Measurements from ENCODE around the gene MYO15A. TPM values are rescaled to one million over a fixed set of nuclear protein-coding genes. Genes with fewer than 3 reads are reported as not detected.

The MYO15A gene
- total RNA-seq, 1 experiment from 2014 or later, result 2.8 TPM

GRCh38 chr17:18100616-18101015, 7.9 kb upstream of the MYO15A start (continued):
- TF ChIP-seq SRF (IDR thresholded peaks at IDR 0.05; ENCODE audit: low read depth), result no peak
- TF ChIP-seq ZBTB33 (IDR thresholded peaks at IDR 0.05; ENCODE audit: extremely low read depth, insufficient replicate concordance, low read length), result no peak
- no peak for TF ChIP-seq EZH2phosphoT487 (IDR thresholded peaks at IDR 0.05; ENCODE audit: borderline replicate concordance)

- Histone ChIP-seq H3K36me3 (ENCODE audit: control insufficient read depth in 1 of 2, insufficient read depth in 2 of 2, low read length in 2 of 2) (peaks cover 18 to 19% of the 10 kb centered on the region in 2 experiments; a peak in 3 of 4 replicates), H3K9me3 (ENCODE audit: control insufficient read depth in 1 of 2, insufficient read depth in 1 of 2, low read depth in 1 of 2, low read length in 2 of 2) (no peaks in the 10 kb centered on the region), H3K9ac (ENCODE audit: low read length) (no peak overlapping the region), H3K4me3 (replicated peaks in 1 of 2; ENCODE audit: low read depth in 1 of 2, low read length in 2 of 2) (no peak overlapping the region), H3K27me3 (ENCODE audit: insufficient read depth, low read length) (no peaks in the 10 kb centered on the region), H3K4me1 (ENCODE audit: control insufficient read depth in 1 of 2, insufficient read depth in 2 of 2, low read length in 2 of 2) (no peaks in the 10 kb centered on the region), H3K4me2 (ENCODE audit: low read length) (no peak overlapping the region), H3K27ac (ENCODE audit: low read depth, low read length) (no peak overlapping the region), H2AFZ (ENCODE audit: low read depth, low read length, poor library complexity, severe bottlenecking) (no peak overlapping the region), H3K79me2 (ENCODE audit: insufficient read depth, low read length) (no peaks in the 10 kb centered on the region), H4K20me1 (ENCODE audit: insufficient read depth) (no peaks in the 10 kb centered on the region), H3K9me2 (ENCODE audit: insufficient read depth) (no peaks in the 10 kb centered on the region)
- BruUV-seq (replicated peaks), result no TSS peak
- ATAC-seq, result no peak
- intact Hi-C loops (cut with micrococcal nuclease), result no loop called here
- POLR2A ChIA-PET, result no interaction called here
- no peak for DNase-seq (ENCODE audit: low read depth, low spot score)
- CTCF ChIA-PET, result no interaction called here
- RAD21 ChIA-PET (ENCODE audit: low non-redundant PET in 1 of 2, low total read pairs in 2 of 2, uncharacterized antibody in 2 of 2, unreplicated experiment in 2 of 2), result no interaction called here
- TF ChIP-seq ELF1 (IDR thresholded peaks at IDR 0.05; ENCODE audit: borderline replicate concordance, low read depth) (no peak), REST (IDR thresholded peaks at IDR 0.05; ENCODE audit: low read depth) (no peak), POLR2A (IDR thresholded peaks at IDR 0.05; ENCODE audit: borderline replicate concordance, extremely low read depth, insufficient read depth, insufficient read length) (no peak), POLR2AphosphoS5 (IDR thresholded peaks at IDR 0.05; ENCODE audit: low read depth, low read length) (no peak), SP1 (IDR thresholded peaks at IDR 0.05; ENCODE audit: low read depth) (no peak), RAD21 (IDR thresholded peaks at IDR 0.05; ENCODE audit: low read depth) (no peak), JUND (IDR thresholded peaks at IDR 0.05) (no peak), EGR1 (IDR thresholded peaks at IDR 0.05; ENCODE audit: low read depth) (no peak), FOSL1 (IDR thresholded peaks at IDR 0.05; ENCODE audit: low read depth) (no peak), CTCF (IDR thresholded peaks at IDR 0.05 in 2 of 3, conservative IDR thresholded peaks at IDR 0.05 in 1 of 3; ENCODE audit: borderline replicate concordance in 1 of 3, insufficient read depth in 1 of 3, low read depth in 2 of 3, low read length in 2 of 3) (no peak), CBX3 (IDR thresholded peaks at IDR 0.05; ENCODE audit: low read depth) (no peak), ZBTB33 (IDR thresholded peaks at IDR 0.05; ENCODE audit: extremely low read depth, insufficient replicate concordance, low read length) (no peak), MAX (IDR thresholded peaks at IDR 0.05) (no peak), EZH2 (IDR thresholded peaks at IDR 0.05) (no peak), ATF3 (IDR thresholded peaks at IDR 0.05) (no peak)
These were observed 6.7 kb upstream of the MYO15A start for GRCh38 chr17:18101828-18102227.

Measured in HCT116 (cell line).